Endothelial cell of umbilical vein (primary cell): ENCODE measurements around the gene FHOD3. TPM values are rescaled to one million over a fixed set of nuclear protein-coding genes. Genes with fewer than 3 reads are reported as not detected.

Source experiments
- BruUV-seq: library from RNA; stranded (reverse); fragments of 400-500 nt; replicated peaks from 2 replicates; lab custom pipeline; 2021; lab: Mats Ljungman, UMichigan
- CTCF ChIA-PET: fragments of 300-600, 350-600 bp; sonication (Branson Sonifier 250); formaldehyde crosslinking; loops from one replicate; lab custom pipeline; 2021; ENCODE audit warnings: antibody characterized with exemption, inconsistent platforms; lab: Charles Lee
- POLR2A ChIA-PET: fragments of 300-600, 350-600 bp; sonication (Branson Sonifier 250); formaldehyde crosslinking; loops from one replicate; lab custom pipeline; 2021; ENCODE audit warnings: antibody characterized with exemption, inconsistent platforms; lab: Charles Lee
- DNase-seq: peaks from one replicate; pipeline ENCODE4 v3.0.0-alpha.2; 2011; ENCODE audit warnings: low read depth, low spot score
- FAIRE-seq: peaks from 2 replicates; lab custom pipeline; 2011; peaks lifted over from hg19 to GRCh38; lab: Jason Lieb, UNC
- H2AFZ ChIP-seq: 2 replicates; pipeline ENCODE4 v1.6.0; 2012; ENCODE audit warnings: low read depth, low read length, control low read depth, inconsistent platforms
- H3K27ac ChIP-seq: 2 replicates; pipeline ENCODE4 v1.5.1; 2011; ENCODE audit warnings: low read depth, mild to moderate bottlenecking, control low read depth, low read length, moderate library complexity; ENCODE audit not compliant: insufficient read depth
- H3K27me3 ChIP-seq, 2 experiments: 2 replicates each; pipeline versions ENCODE4 v1.6.0 to v1.6.1; 2011; ENCODE audit warnings: low read length in 2 of 2, mixed read lengths in 1 of 2; ENCODE audit not compliant: control insufficient read depth in 2 of 2, insufficient read depth in 2 of 2
- H3K36me3 ChIP-seq, 2 experiments: 2 replicates in 1 of 2; 3 replicates in 1 of 2; pipeline ENCODE4 v1.5.1; 2011; ENCODE audit warnings: low read length in 2 of 2, mild to moderate bottlenecking in 1 of 2, moderate library complexity in 1 of 2; ENCODE audit not compliant: control insufficient read depth in 2 of 2, insufficient read depth in 2 of 2; ENCODE audit errors: extremely low read depth in 1 of 2
- H3K4me1 ChIP-seq: 3 replicates; pipeline ENCODE4 v1.5.1; 2011; ENCODE audit warnings: mild to moderate bottlenecking, low read length; ENCODE audit not compliant: control insufficient read depth, insufficient read depth; ENCODE audit errors: extremely low read depth
- H3K4me2 ChIP-seq: 2 replicates; pipeline ENCODE4 v1.6.1; 2011; ENCODE audit warnings: low read length, control low read depth, mixed read lengths; ENCODE audit not compliant: insufficient read depth
- H3K4me3 ChIP-seq, 3 experiments: fragments of 200-600 bp in 1 of 3; sonication (generic), shearing (Covaris generic) in 1 of 3; replicated peaks in 1 of 3; 2 replicates each; pipeline ENCODE4 v1.5.1; 2011 to 2016; ENCODE audit warnings: control low read depth in 3 of 3, low read length in 3 of 3, mild to moderate bottlenecking in 2 of 3, inconsistent platforms in 1 of 3, low read depth in 1 of 3, moderate library complexity in 1 of 3; ENCODE audit not compliant: insufficient read depth in 1 of 3
- H3K79me2 ChIP-seq: 2 replicates; pipeline ENCODE4 v1.6.0; 2012; ENCODE audit warnings: low read length, inconsistent platforms; ENCODE audit not compliant: control insufficient read depth, insufficient read depth
- H3K9ac ChIP-seq: replicated peaks from 2 replicates; pipeline ENCODE3; 2011; ENCODE audit warnings: low read length, control low read depth; ENCODE audit not compliant: insufficient read depth; ENCODE audit errors: extremely low read depth
- H3K9me1 ChIP-seq: replicated peaks from 3 replicates; pipeline ENCODE4 v1.6.0; 2011; ENCODE audit warnings: mild to moderate bottlenecking, low read length; ENCODE audit not compliant: control insufficient read depth, insufficient read depth; ENCODE audit errors: extremely low read depth
- H3K9me3 ChIP-seq: replicated peaks from 2 replicates; pipeline ENCODE4 v1.5.1; 2012; ENCODE audit warnings: low read length, inconsistent platforms; ENCODE audit not compliant: control insufficient read depth, insufficient read depth
- H4K20me1 ChIP-seq: replicated peaks from 2 replicates; pipeline ENCODE3; 2011; ENCODE audit warnings: mild to moderate bottlenecking, low read length; ENCODE audit not compliant: control insufficient read depth, insufficient read depth; ENCODE audit errors: extremely low read depth
- EZH2 ChIP-seq: IDR thresholded peaks from 2 replicates; pipeline ENCODE4 v1.6.1; 2012; ENCODE audit warnings: borderline replicate concordance, low read depth, mild to moderate bottlenecking, moderate library complexity, low read length, inconsistent platforms; ENCODE audit not compliant: severe bottlenecking
- FOS ChIP-seq: IDR thresholded peaks from 2 replicates; pipeline ENCODE4 v1.6.1; 2011; ENCODE audit warnings: mild to moderate bottlenecking, low read length, moderate library complexity, borderline replicate concordance; ENCODE audit not compliant: insufficient read depth
- GATA2 ChIP-seq: IDR thresholded peaks from 2 replicates; pipeline ENCODE4 v1.7.0; 2011; ENCODE audit warnings: low read depth, mild to moderate bottlenecking, moderate library complexity, mixed read lengths, low read length; ENCODE audit not compliant: insufficient read length, insufficient read depth
- JUN ChIP-seq: IDR thresholded peaks from 2 replicates; pipeline ENCODE4 v1.6.1; 2011; ENCODE audit warnings: borderline replicate concordance, low read depth; ENCODE audit not compliant: insufficient read length, insufficient read depth
- MYC ChIP-seq: IDR thresholded peaks from one replicate; pipeline ENCODE4 v1.6.1; 2011; ENCODE audit warnings: mild to moderate bottlenecking, low read depth, low read length
- POLR2A ChIP-seq: IDR thresholded peaks from 2 replicates; pipeline ENCODE4 v1.6.1; 2012; ENCODE audit warnings: low read depth, mild to moderate bottlenecking, control low read depth, low read length
- POLR2AphosphoS5 ChIP-seq: IDR thresholded peaks from 2 replicates; pipeline ENCODE4 v1.6.1; 2012; ENCODE audit warnings: low read depth, mild to moderate bottlenecking, control low read depth, low read length, moderate library complexity; ENCODE audit not compliant: insufficient read depth
- dilution Hi-C: fragments of 300-500 bp; cut with MboI; formaldehyde crosslinking; loops from one replicate; pipeline ENCODE4 v1.15.0; 2019; ENCODE audit warnings: low sequenced_read_pairs; ENCODE audit not compliant: extremely low pct_ligation_motif_present
- intact Hi-C: fragments of 100-400 bp; cut with micrococcal nuclease; formaldehyde crosslinking; loops from one replicate; pipeline ENCODE4 v1.10.0; 2022
- polyA plus RNA-seq, 4 experiments: library from polyadenylated mRNA; depleted of rRNA in 3 of 4; stranded (reverse) in 3 of 4; unstranded in 1 of 4; fragments of >200 nt; gene quantifications; 2 replicates each; pipeline versions ENCODE4 v1.2.1 to v1.2.3, GENCODE V29; 2011 to 2012; ENCODE audit warnings: missing spikeins in 1 of 4
- total RNA-seq: library from RNA; stranded (reverse); gene quantifications from 2 replicates; pipeline ENCODE4 v1.2.3, GENCODE V29; 2021
- TF ChIP-seq, protein P1 (sequence below), 2 donors: IDR thresholded peaks; 1 replicate in 1 of 2; 2 replicates in 1 of 2; pipeline ENCODE4 v1.5.1; 2011; ENCODE audit warnings: low read length in 2 of 2, mild to moderate bottlenecking in 2 of 2, moderate library complexity in 2 of 2, control low read depth in 1 of 2, inconsistent platforms in 1 of 2, low read depth in 1 of 2; ENCODE audit not compliant: insufficient read depth in 1 of 2; ENCODE audit errors: extremely low read depth in 1 of 2

FHOD3 gene
- total and polyA plus RNA-seq, 2 donors (not counting 3 experiments of a cell fraction or from before 2014, with no cell fraction given), result 0.06 to 1.5 TPM

DNA sequence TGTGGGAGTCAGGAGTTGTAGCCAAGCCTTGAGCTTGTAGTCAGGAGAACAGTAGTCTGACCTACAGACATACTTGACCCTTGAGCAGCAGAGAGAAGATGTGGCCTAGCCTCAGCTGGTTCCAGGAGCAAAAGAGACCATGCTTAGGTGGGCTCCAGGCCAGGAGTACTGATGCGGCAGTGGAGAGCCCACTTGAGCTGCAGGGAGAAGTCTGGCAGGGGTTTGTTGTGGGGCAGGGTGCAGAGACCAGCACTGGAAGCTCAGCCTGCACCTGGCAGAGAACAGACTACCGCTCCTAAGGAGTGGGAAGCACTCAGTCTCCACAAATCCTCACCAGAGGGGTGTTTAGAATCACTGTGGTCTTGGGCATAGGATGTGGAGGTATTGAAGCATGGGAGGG is 333.4 kb downstream of the FHOD3 start:
- H3K27ac ChIP-seq, result no peak overlapping the region
- no peak for DNase-seq
- no peak overlapping the region for H3K4me2 ChIP-seq
- no peaks in the 10 kb centered on the region for H3K9me1 ChIP-seq
- H2AFZ ChIP-seq, result no peak overlapping the region
- no peak overlapping the region for H3K4me3 ChIP-seq
- H3K4me1 ChIP-seq, result no peaks in the 10 kb centered on the region
- no peaks in the 10 kb centered on the region for H3K27me3 ChIP-seq
- no TSS peak for BruUV-seq
- no peak for FAIRE-seq
- dilution Hi-C loops, result no loop called here
- TF ChIP-seq JUN (no peak), MYC (no peak), EZH2 (no peak), GATA2 (no peak), FOS (no peak), POLR2AphosphoS5 (no peak), POLR2A (no peak)
- TF ChIP-seq, protein P1, sequence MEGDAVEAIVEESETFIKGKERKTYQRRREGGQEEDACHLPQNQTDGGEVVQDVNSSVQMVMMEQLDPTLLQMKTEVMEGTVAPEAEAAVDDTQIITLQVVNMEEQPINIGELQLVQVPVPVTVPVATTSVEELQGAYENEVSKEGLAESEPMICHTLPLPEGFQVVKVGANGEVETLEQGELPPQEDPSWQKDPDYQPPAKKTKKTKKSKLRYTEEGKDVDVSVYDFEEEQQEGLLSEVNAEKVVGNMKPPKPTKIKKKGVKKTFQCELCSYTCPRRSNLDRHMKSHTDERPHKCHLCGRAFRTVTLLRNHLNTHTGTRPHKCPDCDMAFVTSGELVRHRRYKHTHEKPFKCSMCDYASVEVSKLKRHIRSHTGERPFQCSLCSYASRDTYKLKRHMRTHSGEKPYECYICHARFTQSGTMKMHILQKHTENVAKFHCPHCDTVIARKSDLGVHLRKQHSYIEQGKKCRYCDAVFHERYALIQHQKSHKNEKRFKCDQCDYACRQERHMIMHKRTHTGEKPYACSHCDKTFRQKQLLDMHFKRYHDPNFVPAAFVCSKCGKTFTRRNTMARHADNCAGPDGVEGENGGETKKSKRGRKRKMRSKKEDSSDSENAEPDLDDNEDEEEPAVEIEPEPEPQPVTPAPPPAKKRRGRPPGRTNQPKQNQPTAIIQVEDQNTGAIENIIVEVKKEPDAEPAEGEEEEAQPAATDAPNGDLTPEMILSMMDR (IDR thresholded peaks at IDR 0.05; ENCODE audit: extremely low read depth in 1 of 2, insufficient read depth in 1 of 2, low read depth in 1 of 2, low read length in 2 of 2), result no peak
- CTCF ChIA-PET, result no interaction called here
- no peaks in the 10 kb centered on the region for H3K79me2 ChIP-seq
- H3K9ac ChIP-seq, result no peak overlapping the region
- no peaks in the 10 kb centered on the region for H3K9me3 ChIP-seq
- no peaks in the 10 kb centered on the region for H4K20me1 ChIP-seq
- intact Hi-C loops, result loop anchor here (10.0 kb wide), 1 partner anchor 56 kb away; no protein-coding TSS in a partner anchor
- POLR2A ChIA-PET, result no interaction called here
- no peaks in the 10 kb centered on the region for H3K36me3 ChIP-seq
